GM10248 (cell line): ENCODE results near the gene FBXO21.

ENCODE experiments used
- CTCF ChIA-PET: fragments of 300-600 bp; sonication (Branson Sonifier 250); formaldehyde crosslinking; extraction: SDS; loops from one replicate; lab custom pipeline; 2021; ENCODE audit warnings: antibody characterized with exemption; lab: Yijun Ruan, JAX
- POLR2A ChIA-PET: fragments of 350-650 bp; sonication (Branson Sonifier 250); formaldehyde crosslinking; extraction: SDS; loops from one replicate; lab custom pipeline; 2020; ENCODE audit warnings: antibody characterized with exemption; lab: Yijun Ruan, JAX
- DNase-seq: peaks from one replicate; pipeline ENCODE4 v3.0.0; 2012; ENCODE audit errors: extremely low spot score
- TF ChIP-seq, protein P1 (sequence below): IDR thresholded peaks from 2 replicates; pipeline ENCODE4 v1.5.1; 2012; ENCODE audit warnings: mild to moderate bottlenecking, low read depth; ENCODE audit errors: extremely low read depth, missing control alignments, control extremely low read depth

The FBXO21 gene

DNA sequence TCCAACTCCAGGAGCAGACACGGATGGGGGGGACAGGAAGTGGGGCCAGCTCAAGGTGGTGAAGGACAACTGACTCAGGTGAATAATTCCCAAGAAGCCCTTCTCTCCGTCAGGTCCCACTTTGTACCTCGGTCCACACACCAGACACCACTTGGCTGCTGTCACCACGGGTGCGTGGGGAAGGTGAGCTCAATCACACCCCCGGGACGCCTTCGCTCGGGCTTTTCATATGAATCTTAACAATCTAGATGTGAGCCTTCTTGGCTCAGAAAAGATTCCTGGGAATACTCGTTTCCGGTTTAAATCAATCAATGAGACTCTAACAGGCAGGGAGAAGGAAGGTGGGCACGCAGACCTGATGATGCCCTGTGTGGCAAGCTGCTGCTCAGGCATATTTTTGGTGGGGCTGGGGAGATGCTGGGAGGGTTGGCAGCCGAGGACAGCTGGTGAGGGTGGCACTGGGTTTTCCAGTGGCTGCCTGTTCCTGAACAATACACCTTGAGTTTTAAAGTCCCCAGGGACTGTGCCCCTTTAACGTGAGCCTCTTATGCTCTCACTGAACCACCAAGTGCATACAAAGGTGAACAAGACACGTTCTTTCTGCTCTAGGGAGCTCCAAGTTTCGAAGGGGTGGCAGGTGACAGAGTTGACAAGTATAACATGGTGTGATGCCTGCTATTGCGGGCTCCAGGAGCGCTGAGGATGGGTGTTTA is 96.2 kb downstream of the FBXO21 start:
- ChIA-PET CTCF (interaction anchor here (1.9 to 2.3 kb wide), 2 partner anchors 25 to 27 kb away, joined by 5 to 7 read pairs; no protein-coding TSS in a partner anchor), POLR2A (interaction anchor here (0.6 kb wide), 1 partner anchor 36 kb away, joined by 4 read pairs; no protein-coding TSS in a partner anchor)
- TF ChIP-seq, protein P1, sequence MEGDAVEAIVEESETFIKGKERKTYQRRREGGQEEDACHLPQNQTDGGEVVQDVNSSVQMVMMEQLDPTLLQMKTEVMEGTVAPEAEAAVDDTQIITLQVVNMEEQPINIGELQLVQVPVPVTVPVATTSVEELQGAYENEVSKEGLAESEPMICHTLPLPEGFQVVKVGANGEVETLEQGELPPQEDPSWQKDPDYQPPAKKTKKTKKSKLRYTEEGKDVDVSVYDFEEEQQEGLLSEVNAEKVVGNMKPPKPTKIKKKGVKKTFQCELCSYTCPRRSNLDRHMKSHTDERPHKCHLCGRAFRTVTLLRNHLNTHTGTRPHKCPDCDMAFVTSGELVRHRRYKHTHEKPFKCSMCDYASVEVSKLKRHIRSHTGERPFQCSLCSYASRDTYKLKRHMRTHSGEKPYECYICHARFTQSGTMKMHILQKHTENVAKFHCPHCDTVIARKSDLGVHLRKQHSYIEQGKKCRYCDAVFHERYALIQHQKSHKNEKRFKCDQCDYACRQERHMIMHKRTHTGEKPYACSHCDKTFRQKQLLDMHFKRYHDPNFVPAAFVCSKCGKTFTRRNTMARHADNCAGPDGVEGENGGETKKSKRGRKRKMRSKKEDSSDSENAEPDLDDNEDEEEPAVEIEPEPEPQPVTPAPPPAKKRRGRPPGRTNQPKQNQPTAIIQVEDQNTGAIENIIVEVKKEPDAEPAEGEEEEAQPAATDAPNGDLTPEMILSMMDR: no peak
- DNase-seq: no peak

DNA sequence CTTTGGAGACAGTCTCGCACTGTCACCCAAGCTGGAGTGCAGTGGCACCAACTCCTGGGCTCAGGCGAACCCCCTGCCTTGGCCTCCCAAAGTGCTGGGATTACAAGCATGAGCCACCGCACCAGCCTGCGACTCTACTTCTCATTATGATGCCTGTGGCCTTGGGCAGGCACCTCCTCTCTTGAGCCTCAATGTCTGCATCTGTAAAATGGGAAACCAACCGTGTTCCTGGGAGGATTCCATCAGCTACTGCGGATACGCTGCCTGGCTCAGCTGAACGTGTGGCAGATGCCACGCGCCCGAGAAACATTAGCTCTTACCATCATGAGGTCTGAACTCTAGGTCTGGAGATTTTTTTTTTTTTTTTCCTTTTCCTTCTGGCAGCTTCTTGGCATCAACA is 96.8 kb downstream of the FBXO21 start:
- TF ChIP-seq, protein P1: no peak
- DNase-seq: no peak
- ChIA-PET POLR2A (interaction anchor here (0.6 kb wide), 1 partner anchor 35 kb away, joined by 4 read pairs; no protein-coding TSS in a partner anchor), CTCF (interaction anchor here (1.9 to 2.3 kb wide), 2 partner anchors 25 to 27 kb away, joined by 5 to 7 read pairs; no protein-coding TSS in a partner anchor)

DNA sequence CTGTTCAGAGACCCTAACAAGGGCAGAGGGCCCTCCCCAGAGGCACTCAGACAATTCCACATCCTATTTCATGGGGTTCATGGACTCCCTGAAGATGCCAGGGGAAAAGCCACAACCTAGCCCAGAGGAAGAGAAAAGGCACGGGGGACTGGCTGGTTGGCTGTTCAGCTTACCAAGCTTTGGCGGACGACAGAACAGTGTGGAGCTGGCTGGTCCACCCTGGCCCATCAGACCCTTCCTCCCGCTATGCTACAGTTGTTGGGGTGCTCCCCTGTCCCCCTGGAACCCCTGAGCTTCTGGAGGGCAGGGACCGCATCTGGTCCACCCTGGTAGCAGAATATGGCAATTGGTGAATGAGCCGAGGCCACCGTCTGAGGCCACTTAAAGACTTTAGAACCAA is 97.4 kb downstream of the FBXO21 start:
- ChIA-PET CTCF (interaction anchor here (1.9 to 2.3 kb wide), 2 partner anchors 26 to 28 kb away, joined by 5 to 7 read pairs; no protein-coding TSS in a partner anchor), POLR2A (no interaction called here)
- DNase-seq: no peak
- TF ChIP-seq, protein P1: no peak

DNA sequence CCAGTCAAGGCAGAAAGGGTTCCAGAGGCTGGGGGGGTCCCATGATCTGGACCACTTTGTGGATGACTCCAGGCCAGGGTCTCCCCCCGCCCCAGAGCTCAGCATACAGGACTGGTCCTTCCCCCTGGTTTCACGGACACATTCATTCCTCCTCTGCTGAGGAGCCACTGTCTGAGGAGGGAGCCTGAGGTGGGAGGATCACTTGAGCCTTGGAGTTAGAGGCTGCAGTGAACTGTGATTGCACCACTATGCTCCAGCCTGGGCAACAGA is 97.8 kb downstream of the FBXO21 start:
- TF ChIP-seq, protein P1: no peak
- ChIA-PET CTCF (interaction anchor here (1.9 to 2.3 kb wide), 2 partner anchors 26 to 28 kb away, joined by 5 to 7 read pairs; no protein-coding TSS in a partner anchor), POLR2A (no interaction called here)
- DNase-seq: no peak
